ENCODE measurements around the gene SAMD11. TPM values are rescaled to one million over a fixed set of nuclear protein-coding genes. Genes with fewer than 3 reads are reported as not detected.
A peak's percentile ranks its signal among the peaks of the same experiment; 100 is the strongest.
"Not testable (repeated sequence)": the region's sequence is repeated elsewhere in the genome, so short reads cannot be mapped to it uniquely, and the experiment has no call there.

SAMD11 gene
- total and polyA plus RNA-seq, 5 experiments from 2014 or later, result 0.29 TPM; not detected in 4

- Mint-ChIP-seq H3K4me3 (peak overlapping the region; percentile 56 to 86 (median 76)), H3K9me3 (no peaks in the 10 kb centered on the region), H3K27me3 (peaks cover 2 to 33% (median 18%) of the 10 kb centered on the region in 5 donors), H3K36me3 (peaks cover 0 to 13% (median 3%) of the 10 kb centered on the region in 3 donors), H3K4me1 (peaks cover 5 to 12% (median 9%) of the 10 kb centered on the region in 4 donors), H3K27ac (peak overlapping the region in 2 of 10 donors; percentile 31 to 32)
- ATAC-seq (peak; percentile 24), DNase-seq (no peak)
- POLR2A ChIA-PET, result interaction anchor here (0.9 to 3.1 kb wide), 8 partner anchors 11 to 310 kb away, joined by 3 to 16 read pairs (median 4); partner anchors contain the start of genes ISG15, NOC2L and SAMD11
Observed at GRCh38 chr1:941015-941587, 17.4 kb downstream of the SAMD11 start.

- Mint-ChIP-seq H3K27me3 (peaks cover 2 to 33% (median 17%) of the 10 kb centered on the region in 5 donors), H3K4me3 (peak overlapping the region; percentile 56 to 86 (median 76)), H3K9me3 (no peaks in the 10 kb centered on the region), H3K4me1 (peaks cover 5 to 12% (median 9%) of the 10 kb centered on the region in 4 donors), H3K27ac (no peak overlapping the region), H3K36me3 (peaks cover 0 to 15% (median 3%) of the 10 kb centered on the region in 3 donors)
- POLR2A ChIA-PET, result interaction anchor here (0.8 to 3.1 kb wide), 9 partner anchors 11 to 443 kb away, joined by 3 to 16 read pairs (median 4); partner anchors contain the start of genes ISG15 and NOC2L
- DNase-seq (peak in 1 of 10 donors; percentile 13), ATAC-seq (peak; percentile 11 to 21)
Observed at GRCh38 chr1:941588-942383, 18.1 kb downstream of the SAMD11 start.

- Mint-ChIP-seq H3K36me3 (peaks cover 0 to 21% (median 8%) of the 10 kb centered on the region in 3 donors), H3K4me1 (peaks cover 5 to 12% (median 9%) of the 10 kb centered on the region in 4 donors), H3K9me3 (no peaks in the 10 kb centered on the region), H3K4me3 (peak overlapping the region in 1 of 10 donors; percentile 26), H3K27me3 (peaks cover 2 to 32% (median 15%) of the 10 kb centered on the region in 5 donors), H3K27ac (no peak overlapping the region)
- DNase-seq, result no peak
- peak; percentile 22 to 29 for ATAC-seq
- POLR2A ChIA-PET, result interaction anchor here (0.8 to 3.1 kb wide), 6 partner anchors 12 to 442 kb away, joined by 3 to 16 read pairs (median 5); partner anchors contain the start of genes ISG15 and NOC2L
Observed at GRCh38 chr1:942411-942821, 18.7 kb downstream of the SAMD11 start.

GRCh38 chr1:942864-943533 lies 19.3 kb downstream of the SAMD11 start:
- Mint-ChIP-seq H3K36me3 (peaks cover 0 to 24% (median 9%) of the 10 kb centered on the region in 3 donors), H3K9me3 (no peaks in the 10 kb centered on the region), H3K4me1 (peaks cover 5 to 12% (median 9%) of the 10 kb centered on the region in 4 donors), H3K27me3 (peaks cover 2 to 27% (median 11%) of the 10 kb centered on the region in 5 donors), H3K27ac (no peak overlapping the region), H3K4me3 (peak overlapping the region in 4 of 10 donors; percentile 2 to 60 (median 30))
- ATAC-seq (peak; percentile 8 to 18), DNase-seq (no peak)
- POLR2A ChIA-PET, result interaction anchor here (0.6 to 3.1 kb wide), 6 partner anchors 13 to 441 kb away, joined by 3 to 16 read pairs (median 5); partner anchors contain the start of genes ISG15 and NOC2L

GRCh38 chr1:943545-944340 lies 20.0 kb downstream of the SAMD11 start:
- H3K4me3 Mint-ChIP-seq, result peak overlapping the region in 2 of 10 donors; percentile 33 to 80
- ATAC-seq, result peak in 1 of 2 donors; percentile 19

GRCh38 chr1:944341-945325 lies 20.9 kb downstream of the SAMD11 start:
- peak in 1 of 2 donors; percentile 14 for ATAC-seq
- no peak for DNase-seq
- Mint-ChIP-seq H3K27me3 (peaks cover 2 to 12% (median 3%) of the 10 kb centered on the region in 5 donors), H3K4me1 (peaks cover 5 to 12% (median 9%) of the 10 kb centered on the region in 4 donors), H3K9me3 (no peaks in the 10 kb centered on the region), H3K4me3 (peak overlapping the region in 1 of 10 donors; percentile 80), H3K27ac (no peak overlapping the region), H3K36me3 (peaks cover 0 to 37% (median 9%) of the 10 kb centered on the region in 3 donors)
- POLR2A ChIA-PET, result interaction anchor here (1.1 to 1.4 kb wide), 3 partner anchors 17 to 40 kb away, joined by 3 to 4 read pairs (median 4); partner anchors contain the start of gene PLEKHN1

More at GRCh38 chr1:943545-944340, 20.0 kb downstream of the SAMD11 start:
- peaks cover 5 to 12% (median 9%) of the 10 kb centered on the region in 4 donors for H3K4me1 Mint-ChIP-seq
- H3K9me3 Mint-ChIP-seq, result no peaks in the 10 kb centered on the region
- no peak for DNase-seq
- H3K27ac Mint-ChIP-seq, result no peak overlapping the region
- H3K36me3 Mint-ChIP-seq, result peaks cover 0 to 29% (median 9%) of the 10 kb centered on the region in 3 donors
- POLR2A ChIA-PET, result interaction anchor here (1.1 to 3.1 kb wide), 4 partner anchors 15 to 39 kb away, joined by 3 to 16 read pairs (median 4); partner anchors contain the start of genes NOC2L and PLEKHN1
- peaks cover 2 to 20% (median 6%) of the 10 kb centered on the region in 5 donors for H3K27me3 Mint-ChIP-seq

GRCh38 chr1:945688-946556 lies 22.2 kb downstream of the SAMD11 start:
- POLR2A ChIA-PET, result interaction anchor here (1.2 kb wide), 1 partner anchor 10 kb away, joined by 3 read pairs; no protein-coding TSS in a partner anchor
- ATAC-seq (no peak), DNase-seq (no peak)
- peak overlapping the region in 3 of 10 donors; percentile 33 to 75 (median 43) for H3K4me3 Mint-ChIP-seq
- no peak overlapping the region for H3K27ac Mint-ChIP-seq
- H3K9me3 Mint-ChIP-seq, result no peaks in the 10 kb centered on the region
- peaks cover 3 to 11% (median 8%) of the 10 kb centered on the region in 4 donors for H3K4me1 Mint-ChIP-seq
- peaks cover 0 to 48% (median 17%) of the 10 kb centered on the region in 3 donors for H3K36me3 Mint-ChIP-seq
- peaks cover 2 to 7% (median 3%) of the 10 kb centered on the region in 5 donors for H3K27me3 Mint-ChIP-seq

GRCh38 chr1:946811-947210 lies 23.1 kb downstream of the SAMD11 start:
- not testable (repeated sequence) for H3K4me3 Mint-ChIP-seq, H3K27me3 Mint-ChIP-seq, ATAC-seq, H3K4me1 Mint-ChIP-seq, H3K27ac Mint-ChIP-seq, DNase-seq, H3K9me3 Mint-ChIP-seq
- peaks cover 0 to 56% (median 20%) of the 10 kb centered on the region in 3 donors for H3K36me3 Mint-ChIP-seq
- POLR2A ChIA-PET, result interaction anchor here (1.2 kb wide), 1 partner anchor 10 kb away, joined by 3 read pairs; no protein-coding TSS in a partner anchor

- H3K36me3 Mint-ChIP-seq, result peaks cover 0 to 65% (median 20%) of the 10 kb centered on the region in 3 donors
- peaks cover 0 to 12% (median 4%) of the 10 kb centered on the region in 4 donors for H3K4me1 Mint-ChIP-seq
- no peak for ATAC-seq
- H3K9me3 Mint-ChIP-seq, result no peaks in the 10 kb centered on the region
- H3K27ac Mint-ChIP-seq, result no peak overlapping the region
- DNase-seq, result no peak
- POLR2A ChIA-PET, result no interaction called here
- H3K4me3 Mint-ChIP-seq, result no peak overlapping the region
- H3K27me3 Mint-ChIP-seq, result peaks cover 0 to 2% (median 0%) of the 10 kb centered on the region in 5 donors
Observed at GRCh38 chr1:947958-948357, 24.2 kb downstream of the SAMD11 start.
